SK-N-SH treated with all-trans-retinoic acid at 6 μM for 48 hours (cell line): ENCODE measurements around the gene ABCB11.

Experiments
- ATAC-seq: fragments of 200-7000 bp; cut with Tn5 transposase; 3 replicates; pipeline ENCODE4 v1.9.1; 2020; ENCODE audit warnings: mild to moderate bottlenecking, moderate library complexity
- ARNTL ChIP-seq: fragments of 450-650 bp; formaldehyde crosslinking; IDR thresholded peaks from 2 replicates; pipeline ENCODE4 v1.5.0; 2020; ENCODE audit warnings: low read depth, mild to moderate bottlenecking, moderate library complexity, borderline replicate concordance
- BACH2 ChIP-seq: fragments of 250-450 bp; sonication (Bioruptor Pico); IDR thresholded peaks from 2 replicates; pipeline ENCODE4 v1.9.0; 2021; ENCODE audit warnings: mild to moderate bottlenecking, borderline replicate concordance
- CSDC2 ChIP-seq: fragments of 250-450 bp; sonication (Bioruptor Pico); IDR thresholded peaks from 2 replicates; pipeline ENCODE4 v1.5.0; 2020; ENCODE audit warnings: mild to moderate bottlenecking, moderate library complexity
- GLIS3 ChIP-seq: fragments of 250-450 bp; sonication (Bioruptor Pico); IDR thresholded peaks from 2 replicates; pipeline ENCODE4 v1.5.0; 2020; ENCODE audit warnings: mild to moderate bottlenecking, moderate library complexity
- ISL1 ChIP-seq: fragments of 250-450 bp; sonication (Bioruptor Pico); IDR thresholded peaks from 2 replicates; pipeline ENCODE4 v2.1.2; 2022; ENCODE audit warnings: mild to moderate bottlenecking, moderate library complexity
- RARB ChIP-seq: fragments of 250-450 bp; sonication (Bioruptor Pico); IDR thresholded peaks from 2 replicates; pipeline ENCODE4 v1.8.0; 2021; ENCODE audit warnings: mild to moderate bottlenecking, moderate library complexity
- SNAI2 ChIP-seq: fragments of 250-450 bp; sonication (Bioruptor Pico); IDR thresholded peaks from 2 replicates; pipeline ENCODE4 v1.5.0; 2020; ENCODE audit warnings: mild to moderate bottlenecking, moderate library complexity
- TCF4 ChIP-seq: fragments of 250-450 bp; sonication (Bioruptor Pico); IDR thresholded peaks from 2 replicates; pipeline ENCODE4 v1.8.0; 2021; ENCODE audit warnings: mild to moderate bottlenecking, moderate library complexity, borderline replicate concordance
- TOX ChIP-seq: fragments of 250-450 bp; sonication (Bioruptor Pico); IDR thresholded peaks from 2 replicates; pipeline ENCODE4 v1.8.0; 2021; ENCODE audit warnings: mild to moderate bottlenecking, moderate library complexity, borderline replicate concordance
- ZC3H10 ChIP-seq: fragments of 250-450 bp; sonication (Bioruptor Pico); IDR thresholded peaks from 2 replicates; pipeline ENCODE4 v1.5.1; 2021; ENCODE audit warnings: mild to moderate bottlenecking, moderate library complexity
- ZFP3 ChIP-seq: fragments of 250-450 bp; sonication (Bioruptor Pico); IDR thresholded peaks from 2 replicates; pipeline ENCODE4 v1.5.0; 2020; ENCODE audit warnings: mild to moderate bottlenecking, moderate library complexity
- ZFP30 ChIP-seq: fragments of 450-650 bp; formaldehyde crosslinking; IDR thresholded peaks from 2 replicates; pipeline ENCODE4 v1.5.0; 2022; ENCODE audit warnings: mild to moderate bottlenecking, moderate library complexity
- ZNF565 ChIP-seq: fragments of 450-650 bp; formaldehyde crosslinking; conservative IDR thresholded peaks from 2 replicates; pipeline ENCODE4 v1.5.0; 2020; ENCODE audit warnings: low read depth, mild to moderate bottlenecking, moderate library complexity
- ZNF70 ChIP-seq: fragments of 450-650 bp; formaldehyde crosslinking; IDR thresholded peaks from 2 replicates; pipeline ENCODE4 v1.5.0; 2020; ENCODE audit warnings: mild to moderate bottlenecking, moderate library complexity
- ZNF8 ChIP-seq: fragments of 450-650 bp; formaldehyde crosslinking; IDR thresholded peaks from 2 replicates; pipeline ENCODE4 v1.5.0; 2020; ENCODE audit warnings: mild to moderate bottlenecking, moderate library complexity
- TF ChIP-seq, protein P1 (sequence below): fragments of 250-450 bp; sonication (Bioruptor Pico); IDR thresholded peaks from 2 replicates; pipeline ENCODE4 v1.5.1; 2020; ENCODE audit warnings: low read depth, mild to moderate bottlenecking, moderate library complexity
- TF ChIP-seq, protein P2 (sequence below): fragments of 250-450 bp; sonication (Bioruptor Pico); IDR thresholded peaks from 2 replicates; pipeline ENCODE4 v1.8.0; 2020; ENCODE audit warnings: mild to moderate bottlenecking, moderate library complexity, borderline replicate concordance
- TF ChIP-seq, protein P3 (sequence below): fragments of 250-450 bp; sonication (Bioruptor Pico); IDR thresholded peaks from 2 replicates; pipeline ENCODE4 v1.5.1; 2021; ENCODE audit warnings: mild to moderate bottlenecking, moderate library complexity
- TF ChIP-seq, protein P4 (sequence below): fragments of 250-450 bp; sonication (Bioruptor Pico); IDR thresholded peaks from 2 replicates; pipeline ENCODE4 v1.5.0; 2020; ENCODE audit warnings: mild to moderate bottlenecking, moderate library complexity

The ABCB11 gene

DNA sequence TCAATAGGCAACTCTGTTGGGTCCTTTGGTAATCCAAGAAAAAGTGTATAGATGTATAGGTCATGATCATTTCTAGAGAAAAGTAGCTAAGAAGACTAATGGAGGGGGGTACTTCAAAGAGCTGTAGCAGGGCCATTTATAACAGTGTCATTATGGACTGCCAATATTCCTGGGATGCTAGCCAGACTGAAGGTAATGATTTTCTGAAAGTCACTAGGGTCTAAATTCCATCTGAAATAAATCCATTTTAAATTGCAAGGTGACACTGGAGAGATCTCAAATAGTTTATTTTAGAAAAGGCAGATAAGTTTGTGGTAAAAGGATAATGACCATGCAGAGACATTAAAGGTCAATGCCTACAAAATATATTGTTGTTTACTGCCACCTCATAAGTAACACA, 136.4 kb downstream of the ABCB11 start:
- no peak for ATAC-seq
- no peak for TF ChIP-seq ZFP30 (CRISPR knock-in tag)
- no peak for TF ChIP-seq TCF4 (CRISPR knock-in tag)
- no peak for TF ChIP-seq TOX (CRISPR knock-in tag)
- no peak for TF ChIP-seq ZC3H10 (CRISPR knock-in tag)
- no peak for TF ChIP-seq ZNF70 (CRISPR knock-in tag)
- no peak for TF ChIP-seq BACH2 (CRISPR knock-in tag)
- TF ChIP-seq, protein P1, sequence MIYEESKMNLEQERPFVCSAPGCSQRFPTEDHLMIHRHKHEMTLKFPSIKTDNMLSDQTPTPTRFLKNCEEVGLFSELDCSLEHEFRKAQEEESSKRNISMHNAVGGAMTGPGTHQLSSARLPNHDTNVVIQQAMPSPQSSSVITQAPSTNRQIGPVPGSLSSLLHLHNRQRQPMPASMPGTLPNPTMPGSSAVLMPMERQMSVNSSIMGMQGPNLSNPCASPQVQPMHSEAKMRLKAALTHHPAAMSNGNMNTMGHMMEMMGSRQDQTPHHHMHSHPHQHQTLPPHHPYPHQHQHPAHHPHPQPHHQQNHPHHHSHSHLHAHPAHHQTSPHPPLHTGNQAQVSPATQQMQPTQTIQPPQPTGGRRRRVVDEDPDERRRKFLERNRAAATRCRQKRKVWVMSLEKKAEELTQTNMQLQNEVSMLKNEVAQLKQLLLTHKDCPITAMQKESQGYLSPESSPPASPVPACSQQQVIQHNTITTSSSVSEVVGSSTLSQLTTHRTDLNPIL (CRISPR knock-in tag) = no peak
- no peak for TF ChIP-seq GLIS3 (CRISPR knock-in tag)
- TF ChIP-seq ZFP3 (CRISPR knock-in tag) = no peak
- TF ChIP-seq SNAI2 (CRISPR knock-in tag) = no peak
- TF ChIP-seq ISL1 = no peak
- TF ChIP-seq, protein P2, sequence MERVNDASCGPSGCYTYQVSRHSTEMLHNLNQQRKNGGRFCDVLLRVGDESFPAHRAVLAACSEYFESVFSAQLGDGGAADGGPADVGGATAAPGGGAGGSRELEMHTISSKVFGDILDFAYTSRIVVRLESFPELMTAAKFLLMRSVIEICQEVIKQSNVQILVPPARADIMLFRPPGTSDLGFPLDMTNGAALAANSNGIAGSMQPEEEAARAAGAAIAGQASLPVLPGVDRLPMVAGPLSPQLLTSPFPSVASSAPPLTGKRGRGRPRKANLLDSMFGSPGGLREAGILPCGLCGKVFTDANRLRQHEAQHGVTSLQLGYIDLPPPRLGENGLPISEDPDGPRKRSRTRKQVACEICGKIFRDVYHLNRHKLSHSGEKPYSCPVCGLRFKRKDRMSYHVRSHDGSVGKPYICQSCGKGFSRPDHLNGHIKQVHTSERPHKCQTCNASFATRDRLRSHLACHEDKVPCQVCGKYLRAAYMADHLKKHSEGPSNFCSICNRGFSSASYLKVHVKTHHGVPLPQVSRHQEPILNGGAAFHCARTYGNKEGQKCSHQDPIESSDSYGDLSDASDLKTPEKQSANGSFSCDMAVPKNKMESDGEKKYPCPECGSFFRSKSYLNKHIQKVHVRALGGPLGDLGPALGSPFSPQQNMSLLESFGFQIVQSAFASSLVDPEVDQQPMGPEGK = no peak
- TF ChIP-seq, all 23 proteins: peak for 0

DNA sequence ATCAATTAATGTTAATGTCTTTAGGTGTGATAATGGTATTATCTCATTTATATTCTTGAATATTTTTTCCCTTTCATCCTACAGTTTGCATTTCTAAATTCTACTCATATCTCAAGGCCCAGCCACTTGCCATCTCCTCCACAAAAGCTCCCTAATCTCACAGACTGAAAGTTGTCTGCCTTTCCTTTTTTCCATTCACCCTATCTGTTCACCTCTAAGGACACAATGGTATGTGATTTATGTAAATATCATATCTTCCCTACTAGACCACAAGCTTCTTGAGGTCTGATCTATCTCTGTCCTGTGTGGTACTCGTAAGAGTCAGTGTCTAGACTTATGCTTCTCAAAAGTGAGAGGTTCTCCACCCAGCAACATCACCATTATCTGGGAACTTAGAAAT, 137.0 kb downstream of the ABCB11 start:
- TF ChIP-seq ZC3H10 (CRISPR knock-in tag) (no peak), RARB (no peak), ZFP30 (CRISPR knock-in tag) (no peak), GLIS3 (CRISPR knock-in tag) (no peak), ZNF565 (CRISPR knock-in tag) (no peak), ISL1 (no peak), ZNF8 (CRISPR knock-in tag) (no peak), ARNTL (CRISPR knock-in tag) (no peak)
- TF ChIP-seq, protein P3, sequence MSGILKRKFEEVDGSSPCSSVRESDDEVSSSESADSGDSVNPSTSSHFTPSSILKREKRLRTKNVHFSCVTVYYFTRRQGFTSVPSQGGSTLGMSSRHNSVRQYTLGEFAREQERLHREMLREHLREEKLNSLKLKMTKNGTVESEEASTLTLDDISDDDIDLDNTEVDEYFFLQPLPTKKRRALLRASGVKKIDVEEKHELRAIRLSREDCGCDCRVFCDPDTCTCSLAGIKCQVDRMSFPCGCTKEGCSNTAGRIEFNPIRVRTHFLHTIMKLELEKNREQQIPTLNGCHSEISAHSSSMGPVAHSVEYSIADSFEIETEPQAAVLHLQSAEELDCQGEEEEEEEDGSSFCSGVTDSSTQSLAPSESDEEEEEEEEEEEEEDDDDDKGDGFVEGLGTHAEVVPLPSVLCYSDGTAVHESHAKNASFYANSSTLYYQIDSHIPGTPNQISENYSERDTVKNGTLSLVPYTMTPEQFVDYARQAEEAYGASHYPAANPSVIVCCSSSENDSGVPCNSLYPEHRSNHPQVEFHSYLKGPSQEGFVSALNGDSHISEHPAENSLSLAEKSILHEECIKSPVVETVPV (CRISPR knock-in tag) = no peak
- TF ChIP-seq, protein P4, sequence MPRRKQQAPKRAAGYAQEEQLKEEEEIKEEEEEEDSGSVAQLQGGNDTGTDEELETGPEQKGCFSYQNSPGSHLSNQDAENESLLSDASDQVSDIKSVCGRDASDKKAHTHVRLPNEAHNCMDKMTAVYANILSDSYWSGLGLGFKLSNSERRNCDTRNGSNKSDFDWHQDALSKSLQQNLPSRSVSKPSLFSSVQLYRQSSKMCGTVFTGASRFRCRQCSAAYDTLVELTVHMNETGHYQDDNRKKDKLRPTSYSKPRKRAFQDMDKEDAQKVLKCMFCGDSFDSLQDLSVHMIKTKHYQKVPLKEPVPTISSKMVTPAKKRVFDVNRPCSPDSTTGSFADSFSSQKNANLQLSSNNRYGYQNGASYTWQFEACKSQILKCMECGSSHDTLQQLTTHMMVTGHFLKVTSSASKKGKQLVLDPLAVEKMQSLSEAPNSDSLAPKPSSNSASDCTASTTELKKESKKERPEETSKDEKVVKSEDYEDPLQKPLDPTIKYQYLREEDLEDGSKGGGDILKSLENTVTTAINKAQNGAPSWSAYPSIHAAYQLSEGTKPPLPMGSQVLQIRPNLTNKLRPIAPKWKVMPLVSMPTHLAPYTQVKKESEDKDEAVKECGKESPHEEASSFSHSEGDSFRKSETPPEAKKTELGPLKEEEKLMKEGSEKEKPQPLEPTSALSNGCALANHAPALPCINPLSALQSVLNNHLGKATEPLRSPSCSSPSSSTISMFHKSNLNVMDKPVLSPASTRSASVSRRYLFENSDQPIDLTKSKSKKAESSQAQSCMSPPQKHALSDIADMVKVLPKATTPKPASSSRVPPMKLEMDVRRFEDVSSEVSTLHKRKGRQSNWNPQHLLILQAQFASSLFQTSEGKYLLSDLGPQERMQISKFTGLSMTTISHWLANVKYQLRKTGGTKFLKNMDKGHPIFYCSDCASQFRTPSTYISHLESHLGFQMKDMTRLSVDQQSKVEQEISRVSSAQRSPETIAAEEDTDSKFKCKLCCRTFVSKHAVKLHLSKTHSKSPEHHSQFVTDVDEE = no peak
- TF ChIP-seq, protein P2 = no peak
- TF ChIP-seq, all 23 proteins: peak for 0
- no peak for ATAC-seq

DNA sequence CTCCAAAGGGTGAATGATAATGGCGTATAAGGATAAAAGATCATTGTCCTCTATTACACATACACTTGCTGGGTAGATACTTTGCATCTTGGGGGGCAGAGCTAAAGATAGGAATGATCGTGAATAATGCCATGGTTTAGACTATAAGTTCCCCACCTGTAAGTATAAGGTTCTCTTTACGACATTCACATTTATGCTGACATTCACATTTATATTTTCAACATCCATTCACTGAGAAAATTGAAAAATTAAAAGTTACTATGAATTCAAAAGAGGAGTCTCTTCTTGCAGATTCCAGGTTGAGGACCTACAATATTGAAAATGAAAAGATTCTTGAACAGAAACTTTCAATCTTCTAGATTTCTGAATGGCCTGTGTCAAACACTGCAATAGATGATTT, 138.8 kb downstream of the ABCB11 start:
- no peak for ATAC-seq
- TF ChIP-seq SNAI2 (CRISPR knock-in tag) (no peak), ZFP3 (CRISPR knock-in tag) (no peak), ZFP30 (CRISPR knock-in tag) (no peak), ZC3H10 (CRISPR knock-in tag) (no peak), BACH2 (CRISPR knock-in tag) (no peak), TCF4 (CRISPR knock-in tag) (no peak), GLIS3 (CRISPR knock-in tag) (no peak), ISL1 (no peak), ARNTL (CRISPR knock-in tag) (no peak), CSDC2 (CRISPR knock-in tag) (no peak), TOX (CRISPR knock-in tag) (no peak)
- TF ChIP-seq, protein P4 = no peak
- TF ChIP-seq, protein P2 = no peak
